BE2C (cell line): ENCODE results near the gene ADAM11.

Source experiments
- DNase-seq: peaks from one replicate; pipeline ENCODE4 v3.0.0-alpha.2; 2020
- H3K27me3 ChIP-seq: fragments of 250-450 bp; sonication (Bioruptor Pico); 2 replicates; pipeline ENCODE4 v1.5.1; 2020; ENCODE audit warnings: mild to moderate bottlenecking
- H3K36me3 ChIP-seq: fragments of 250-450 bp; sonication (Bioruptor Pico); 2 replicates; pipeline ENCODE4 v1.5.1; 2020; ENCODE audit warnings: mild to moderate bottlenecking
- H3K4me1 ChIP-seq: fragments of 250-450 bp; sonication (Bioruptor Pico); 2 replicates; pipeline ENCODE4 v1.5.1; 2020
- H3K4me3 ChIP-seq: 2 replicates; pipeline ENCODE4 v1.5.1; 2011; ENCODE audit warnings: low read depth, low read length
- H3K9me3 ChIP-seq: fragments of 250-450 bp; sonication (Bioruptor Pico); 2 replicates; pipeline ENCODE4 v1.5.1; 2020
- TF ChIP-seq, protein P1 (sequence below): IDR thresholded peaks from 2 replicates; pipeline ENCODE4 v1.5.1; 2012; ENCODE audit warnings: mild to moderate bottlenecking, low read depth, low read length

The ADAM11 gene

DNA sequence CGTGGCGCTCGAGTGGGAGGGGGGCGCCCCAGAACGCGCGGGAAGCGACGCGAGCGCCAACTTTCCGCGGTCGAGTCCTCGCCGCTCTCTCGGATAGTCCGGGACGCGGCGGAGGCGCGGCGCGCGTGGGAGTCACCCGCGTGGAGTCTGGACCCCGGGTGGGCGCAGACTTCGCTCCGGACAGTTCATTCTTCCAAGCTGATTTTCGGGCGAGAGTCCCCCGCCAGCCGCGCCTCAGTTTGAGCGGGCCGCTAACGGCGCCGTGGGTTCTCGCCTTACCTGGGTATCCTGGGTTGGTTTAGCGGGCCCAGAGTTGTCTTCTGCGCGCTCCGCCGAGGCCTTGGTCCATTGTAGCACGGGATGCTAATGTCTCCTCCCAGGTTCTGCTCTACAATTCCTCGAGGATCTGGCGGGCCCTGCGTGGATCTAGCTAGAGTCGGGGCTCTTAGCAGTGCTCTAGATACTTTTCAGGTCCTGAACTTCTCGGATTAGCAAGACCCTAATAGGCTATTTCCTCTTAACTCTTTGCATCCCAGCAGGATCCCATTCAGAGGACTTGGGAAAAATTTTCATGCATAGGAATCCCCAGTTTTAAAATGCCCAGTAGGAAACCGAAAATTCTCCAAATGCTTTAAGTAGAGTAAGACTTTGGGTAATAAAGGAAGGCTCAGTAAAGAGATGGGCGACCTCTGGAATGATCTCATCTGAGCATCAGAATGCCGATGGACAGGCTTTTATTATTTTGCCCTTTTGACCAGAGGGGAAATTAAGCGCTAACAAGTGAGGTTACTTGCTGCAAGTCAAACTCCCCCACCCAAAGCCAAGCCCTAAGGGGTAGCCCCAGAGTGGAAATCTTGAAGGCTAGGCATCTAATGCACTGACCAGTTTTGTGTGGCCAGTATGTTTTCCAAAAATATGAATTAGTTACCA, 71.8 kb downstream of the ADAM11 start:
- Histone ChIP-seq H3K9me3 (no peaks in the 10 kb centered on the region), H3K36me3 (0 out of 2 replicates have a peak, but pooled peaks cover 2% of the 10 kb centered on the region), H3K4me3 (peak overlapping the region; percentile 80), H3K4me1 (no peaks in the 10 kb centered on the region), H3K27me3 (no peaks in the 10 kb centered on the region)
- TF ChIP-seq, protein P1, sequence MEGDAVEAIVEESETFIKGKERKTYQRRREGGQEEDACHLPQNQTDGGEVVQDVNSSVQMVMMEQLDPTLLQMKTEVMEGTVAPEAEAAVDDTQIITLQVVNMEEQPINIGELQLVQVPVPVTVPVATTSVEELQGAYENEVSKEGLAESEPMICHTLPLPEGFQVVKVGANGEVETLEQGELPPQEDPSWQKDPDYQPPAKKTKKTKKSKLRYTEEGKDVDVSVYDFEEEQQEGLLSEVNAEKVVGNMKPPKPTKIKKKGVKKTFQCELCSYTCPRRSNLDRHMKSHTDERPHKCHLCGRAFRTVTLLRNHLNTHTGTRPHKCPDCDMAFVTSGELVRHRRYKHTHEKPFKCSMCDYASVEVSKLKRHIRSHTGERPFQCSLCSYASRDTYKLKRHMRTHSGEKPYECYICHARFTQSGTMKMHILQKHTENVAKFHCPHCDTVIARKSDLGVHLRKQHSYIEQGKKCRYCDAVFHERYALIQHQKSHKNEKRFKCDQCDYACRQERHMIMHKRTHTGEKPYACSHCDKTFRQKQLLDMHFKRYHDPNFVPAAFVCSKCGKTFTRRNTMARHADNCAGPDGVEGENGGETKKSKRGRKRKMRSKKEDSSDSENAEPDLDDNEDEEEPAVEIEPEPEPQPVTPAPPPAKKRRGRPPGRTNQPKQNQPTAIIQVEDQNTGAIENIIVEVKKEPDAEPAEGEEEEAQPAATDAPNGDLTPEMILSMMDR = no peak
- DNase-seq = peak; percentile 31

DNA sequence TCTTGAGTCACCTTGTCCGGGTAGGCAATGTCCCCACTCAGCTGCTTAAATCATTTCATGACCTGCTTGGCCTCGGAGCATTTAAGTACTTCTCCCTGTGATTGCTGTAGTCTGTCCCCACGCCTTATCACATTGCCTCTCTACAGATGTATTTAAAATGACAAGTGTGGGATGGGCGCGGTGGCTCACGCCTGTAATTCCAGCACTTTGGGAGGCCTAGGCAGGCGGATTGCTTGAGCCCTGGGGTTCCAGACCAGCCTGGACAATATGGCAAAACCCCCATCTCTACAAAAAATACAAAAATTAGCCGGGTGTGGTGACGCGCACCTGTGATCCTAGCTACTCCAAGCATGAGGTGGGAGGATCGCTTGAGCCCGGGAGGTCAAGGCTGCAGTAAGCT, 72.6 kb downstream of the ADAM11 start:
- no peak for DNase-seq
- H3K36me3 ChIP-seq = 0 out of 2 replicates have a peak, but pooled peaks cover 2% of the 10 kb centered on the region
- H3K4me3 ChIP-seq = no peak overlapping the region
- H3K9me3 ChIP-seq = no peaks in the 10 kb centered on the region
- H3K27me3 ChIP-seq = no peaks in the 10 kb centered on the region
- H3K4me1 ChIP-seq = no peaks in the 10 kb centered on the region
- TF ChIP-seq, protein P1 = no peak
